Measurements from ENCODE around the gene SREBF1. TPM values are rescaled to one million over a fixed set of nuclear protein-coding genes. Genes with fewer than 3 reads are reported as not detected.
A peak's percentile ranks its signal among the peaks of the same experiment; 100 is the strongest.

Gene SREBF1
- total RNA-seq, 1 donor from 2014 or later, result 365 TPM

- H3K27ac Mint-ChIP-seq (ENCODE audit: unreplicated experiment), result peak overlapping the region; percentile 98
- H3K4me1 Mint-ChIP-seq (ENCODE audit: low read depth, unreplicated experiment), result peaks cover 42% of the 10 kb centered on the region
- TF ChIP-seq, protein P1, sequence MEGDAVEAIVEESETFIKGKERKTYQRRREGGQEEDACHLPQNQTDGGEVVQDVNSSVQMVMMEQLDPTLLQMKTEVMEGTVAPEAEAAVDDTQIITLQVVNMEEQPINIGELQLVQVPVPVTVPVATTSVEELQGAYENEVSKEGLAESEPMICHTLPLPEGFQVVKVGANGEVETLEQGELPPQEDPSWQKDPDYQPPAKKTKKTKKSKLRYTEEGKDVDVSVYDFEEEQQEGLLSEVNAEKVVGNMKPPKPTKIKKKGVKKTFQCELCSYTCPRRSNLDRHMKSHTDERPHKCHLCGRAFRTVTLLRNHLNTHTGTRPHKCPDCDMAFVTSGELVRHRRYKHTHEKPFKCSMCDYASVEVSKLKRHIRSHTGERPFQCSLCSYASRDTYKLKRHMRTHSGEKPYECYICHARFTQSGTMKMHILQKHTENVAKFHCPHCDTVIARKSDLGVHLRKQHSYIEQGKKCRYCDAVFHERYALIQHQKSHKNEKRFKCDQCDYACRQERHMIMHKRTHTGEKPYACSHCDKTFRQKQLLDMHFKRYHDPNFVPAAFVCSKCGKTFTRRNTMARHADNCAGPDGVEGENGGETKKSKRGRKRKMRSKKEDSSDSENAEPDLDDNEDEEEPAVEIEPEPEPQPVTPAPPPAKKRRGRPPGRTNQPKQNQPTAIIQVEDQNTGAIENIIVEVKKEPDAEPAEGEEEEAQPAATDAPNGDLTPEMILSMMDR (IDR thresholded peaks at IDR 0.05; ENCODE audit: partially characterized antibody, unreplicated experiment), result no peak
- peak; percentile 48 for DNase-seq
- peak overlapping the region; percentile 78 for H3K4me3 Mint-ChIP-seq (ENCODE audit: unreplicated experiment)
- peaks cover 21% of the 10 kb centered on the region for H3K9me3 Mint-ChIP-seq (ENCODE audit: unreplicated experiment)
- H3K27me3 Mint-ChIP-seq (ENCODE audit: unreplicated experiment), result peaks cover 15% of the 10 kb centered on the region
- H3K36me3 Mint-ChIP-seq (ENCODE audit: unreplicated experiment), result no peaks in the 10 kb centered on the region
These were observed 12.5 kb downstream of the SREBF1 start for GRCh38 chr17:17824119-17824782.

DNA sequence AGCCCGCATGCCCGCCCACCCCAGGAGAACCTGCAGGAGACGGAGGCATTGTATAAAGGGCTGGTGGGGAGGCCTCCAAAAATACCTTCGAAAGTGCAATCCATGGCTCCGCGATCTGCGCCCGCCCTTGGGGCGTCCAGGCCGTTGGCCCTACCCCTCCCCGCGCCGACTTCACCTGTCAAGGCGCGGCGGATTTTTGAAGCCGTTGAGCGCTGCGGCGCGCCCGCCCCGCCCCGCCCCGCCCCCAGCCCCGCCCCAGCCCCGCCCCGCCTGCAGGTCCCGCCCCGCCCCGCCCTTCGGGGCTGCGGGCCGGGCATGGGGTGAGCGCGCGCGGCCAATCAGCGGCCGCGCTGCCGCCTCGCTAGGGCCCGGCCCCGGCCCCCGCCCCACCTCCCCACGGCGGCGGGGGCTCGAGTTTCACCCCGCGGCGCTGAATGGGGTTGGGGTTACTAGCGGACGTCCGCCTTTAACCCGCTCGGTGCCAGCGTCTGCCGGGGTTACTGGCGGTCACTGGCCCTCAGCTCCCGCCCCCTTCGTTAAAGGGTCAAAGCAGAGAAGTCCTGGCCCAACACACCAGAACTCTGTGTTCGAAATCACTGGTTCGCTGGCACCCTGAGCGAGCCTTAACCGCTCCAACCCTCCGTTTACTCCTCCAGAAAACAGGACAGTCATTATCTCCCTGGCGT is 13.2 kb downstream of the SREBF1 start:
- H3K4me1 Mint-ChIP-seq (ENCODE audit: low read depth, unreplicated experiment), result peaks cover 44% of the 10 kb centered on the region
- DNase-seq, result peak; percentile 90
- H3K9me3 Mint-ChIP-seq (ENCODE audit: unreplicated experiment), result peaks cover 22% of the 10 kb centered on the region
- H3K27me3 Mint-ChIP-seq (ENCODE audit: unreplicated experiment), result peaks cover 14% of the 10 kb centered on the region
- TF ChIP-seq, protein P1 (IDR thresholded peaks at IDR 0.05; ENCODE audit: partially characterized antibody, unreplicated experiment), result no peak
- no peaks in the 10 kb centered on the region for H3K36me3 Mint-ChIP-seq (ENCODE audit: unreplicated experiment)
- peak overlapping the region; percentile 88 for H3K4me3 Mint-ChIP-seq (ENCODE audit: unreplicated experiment)
- peak overlapping the region; percentile 98 for H3K27ac Mint-ChIP-seq (ENCODE audit: unreplicated experiment)

DNA sequence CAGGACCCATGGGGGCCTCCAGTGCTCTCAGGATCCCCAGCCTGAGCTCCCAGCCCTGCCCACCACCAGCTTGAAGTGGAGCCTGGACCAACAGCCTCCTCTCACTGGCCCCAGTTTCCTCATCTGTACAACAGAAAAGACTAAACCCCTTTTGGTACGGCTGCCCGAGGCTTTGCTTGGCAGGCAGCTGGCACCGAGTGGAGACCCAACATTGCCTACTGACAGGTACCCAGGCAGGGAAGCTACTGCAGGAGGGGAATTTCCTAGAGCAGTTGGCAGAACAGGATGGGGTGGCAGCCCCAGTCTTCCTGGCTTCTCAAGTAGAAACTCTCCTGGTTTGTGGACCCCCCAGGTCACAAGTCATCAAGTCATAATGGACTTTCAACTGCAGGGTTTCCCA is 14.2 kb downstream of the SREBF1 start:
- H3K4me1 Mint-ChIP-seq (ENCODE audit: low read depth, unreplicated experiment), result peaks cover 47% of the 10 kb centered on the region
- peak overlapping the region; percentile 33 for H3K27ac Mint-ChIP-seq (ENCODE audit: unreplicated experiment)

GRCh38 chr17:17822189-17822588 is 14.6 kb downstream of the SREBF1 start:
- Mint-ChIP-seq H3K9me3 (ENCODE audit: unreplicated experiment) (peaks cover 23% of the 10 kb centered on the region), H3K4me1 (ENCODE audit: low read depth, unreplicated experiment) (peaks cover 47% of the 10 kb centered on the region), H3K27me3 (ENCODE audit: unreplicated experiment) (peaks cover 15% of the 10 kb centered on the region), H3K4me3 (ENCODE audit: unreplicated experiment) (peak overlapping the region; percentile 88), H3K27ac (ENCODE audit: unreplicated experiment) (no peak overlapping the region), H3K36me3 (ENCODE audit: unreplicated experiment) (no peaks in the 10 kb centered on the region)
- TF ChIP-seq, protein P1 (IDR thresholded peaks at IDR 0.05; ENCODE audit: partially characterized antibody, unreplicated experiment), result no peak
- no peak for DNase-seq

More for the DNA sequence above, 14.2 kb downstream of the SREBF1 start:
- no peaks in the 10 kb centered on the region for H3K36me3 Mint-ChIP-seq (ENCODE audit: unreplicated experiment)
- TF ChIP-seq, protein P1 (IDR thresholded peaks at IDR 0.05; ENCODE audit: partially characterized antibody, unreplicated experiment), result no peak
- no peak for DNase-seq
- peak overlapping the region; percentile 88 for H3K4me3 Mint-ChIP-seq (ENCODE audit: unreplicated experiment)
- peaks cover 15% of the 10 kb centered on the region for H3K27me3 Mint-ChIP-seq (ENCODE audit: unreplicated experiment)
- H3K9me3 Mint-ChIP-seq (ENCODE audit: unreplicated experiment), result peaks cover 23% of the 10 kb centered on the region

Measured in glutamatergic neuron (in vitro differentiated cells).